Measurements from ENCODE around the gene ALPG. TPM values are rescaled to one million over a fixed set of nuclear protein-coding genes. Genes with fewer than 3 reads are reported as not detected.
"Not testable (repeated sequence)": the region's sequence is repeated elsewhere in the genome, so short reads cannot be mapped to it uniquely, and the experiment has no call there.

ALPG gene
- total RNA-seq, 1 experiment from 2014 or later = 0.10 TPM

- H3K9ac ChIP-seq (ENCODE audit: low read length); H3K27ac ChIP-seq (ENCODE audit: low read depth, low read length); ATAC-seq; H3K36me3 ChIP-seq (ENCODE audit: control insufficient read depth in 1 of 2, insufficient read depth in 2 of 2, low read length in 2 of 2); DNase-seq (ENCODE audit: low read depth, low spot score); H3K9me3 ChIP-seq (ENCODE audit: control insufficient read depth in 1 of 2, insufficient read depth in 1 of 2, low read depth in 1 of 2, low read length in 2 of 2); RAD21 ChIA-PET (ENCODE audit: low non-redundant PET in 1 of 2, low total read pairs in 2 of 2, uncharacterized antibody in 2 of 2, unreplicated experiment in 2 of 2); H3K4me2 ChIP-seq (ENCODE audit: low read length); H2AFZ ChIP-seq (ENCODE audit: low read depth, low read length, poor library complexity, severe bottlenecking); H3K4me3 ChIP-seq (replicated peaks in 1 of 2; ENCODE audit: low read depth in 1 of 2, low read length in 2 of 2); H3K9me2 ChIP-seq (ENCODE audit: insufficient read depth); CTCF ChIA-PET; H3K27me3 ChIP-seq (ENCODE audit: insufficient read depth, low read length); intact Hi-C loops (cut with micrococcal nuclease); BruUV-seq (replicated peaks); H4K20me1 ChIP-seq (ENCODE audit: insufficient read depth); H3K79me2 ChIP-seq (ENCODE audit: insufficient read depth, low read length); POLR2A ChIA-PET; H3K4me1 ChIP-seq (ENCODE audit: control insufficient read depth in 1 of 2, insufficient read depth in 2 of 2, low read length in 2 of 2): not testable (repeated sequence)
Observed at GRCh38 chr2:232408269-232408668, 1.6 kb downstream of the ALPG start.

GRCh38 chr2:232409617-232410016, 3.0 kb downstream of the ALPG start:
- CTCF ChIA-PET; intact Hi-C loops (cut with micrococcal nuclease); POLR2A ChIA-PET: not testable (repeated sequence)

DNA sequence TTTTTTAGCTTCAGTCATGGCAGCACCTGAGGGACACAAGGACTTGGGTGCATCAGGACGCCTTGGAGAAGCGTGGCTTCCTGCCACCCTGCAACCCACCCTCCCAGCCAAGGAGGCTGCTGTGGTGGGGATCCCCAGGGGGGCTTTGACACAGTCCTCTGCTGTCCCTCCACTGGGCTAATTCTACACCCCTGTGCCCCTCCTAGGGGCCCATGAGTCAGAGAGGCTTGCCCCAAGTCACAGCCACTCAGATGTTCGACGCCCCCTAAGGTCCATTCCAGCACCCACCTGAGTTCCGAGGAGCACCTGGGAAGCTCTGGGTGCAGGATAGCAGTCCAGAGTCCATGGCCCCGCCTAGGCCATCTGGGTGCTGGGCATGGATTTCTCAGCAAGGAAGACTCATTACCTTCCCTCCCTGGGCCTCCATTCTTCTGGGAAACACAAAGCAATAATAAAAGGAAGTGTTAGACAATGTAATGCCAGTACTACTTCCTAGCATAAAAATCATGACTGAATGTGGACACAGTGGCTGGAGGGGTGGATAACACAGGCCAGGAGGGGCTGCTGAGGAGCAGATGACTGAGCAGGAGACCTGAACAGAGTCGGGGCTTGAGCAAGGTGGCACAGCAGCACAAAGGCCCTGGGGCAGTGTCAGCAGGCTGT, 3.7 kb downstream of the ALPG start:
- Histone ChIP-seq H3K9me3 (ENCODE audit: control insufficient read depth in 1 of 2, insufficient read depth in 1 of 2, low read depth in 1 of 2, low read length in 2 of 2) (no peaks in the 10 kb centered on the region), H3K36me3 (ENCODE audit: control insufficient read depth in 1 of 2, insufficient read depth in 2 of 2, low read length in 2 of 2) (no peaks in the 10 kb centered on the region), H3K79me2 (ENCODE audit: insufficient read depth, low read length) (no peaks in the 10 kb centered on the region), H3K9ac (ENCODE audit: low read length) (no peak overlapping the region), H3K4me1 (ENCODE audit: control insufficient read depth in 1 of 2, insufficient read depth in 2 of 2, low read length in 2 of 2) (peaks cover 0 to 2% of the 10 kb centered on the region in 2 experiments; a peak in 1 of 4 replicates), H4K20me1 (ENCODE audit: insufficient read depth) (no peaks in the 10 kb centered on the region), H3K27ac (ENCODE audit: low read depth, low read length) (no peak overlapping the region), H3K4me3 (replicated peaks in 1 of 2; ENCODE audit: low read depth in 1 of 2, low read length in 2 of 2) (no peak overlapping the region), H3K27me3 (ENCODE audit: insufficient read depth, low read length) (no peaks in the 10 kb centered on the region), H3K9me2 (ENCODE audit: insufficient read depth) (no peaks in the 10 kb centered on the region), H2AFZ (ENCODE audit: low read depth, low read length, poor library complexity, severe bottlenecking) (no peak overlapping the region), H3K4me2 (ENCODE audit: low read length) (no peak overlapping the region)
- intact Hi-C loops (cut with micrococcal nuclease) = no loop called here
- no peak for ATAC-seq
- TF ChIP-seq EGR1 (IDR thresholded peaks at IDR 0.05; ENCODE audit: low read depth) (no peak), SRF (IDR thresholded peaks at IDR 0.05; ENCODE audit: low read depth) (no peak), ZFX (IDR thresholded peaks at IDR 0.05) (no peak), EZH2 (IDR thresholded peaks at IDR 0.05) (no peak), SIN3A (IDR thresholded peaks at IDR 0.05; ENCODE audit: low read depth) (no peak), ELF1 (IDR thresholded peaks at IDR 0.05; ENCODE audit: borderline replicate concordance, low read depth) (no peak), JUND (IDR thresholded peaks at IDR 0.05) (no peak), EZH2phosphoT487 (IDR thresholded peaks at IDR 0.05; ENCODE audit: borderline replicate concordance) (no peak), MAX (IDR thresholded peaks at IDR 0.05) (no peak), CEBPB (IDR thresholded peaks at IDR 0.05; ENCODE audit: low read depth) (no peak)
- TF ChIP-seq, protein P1, sequence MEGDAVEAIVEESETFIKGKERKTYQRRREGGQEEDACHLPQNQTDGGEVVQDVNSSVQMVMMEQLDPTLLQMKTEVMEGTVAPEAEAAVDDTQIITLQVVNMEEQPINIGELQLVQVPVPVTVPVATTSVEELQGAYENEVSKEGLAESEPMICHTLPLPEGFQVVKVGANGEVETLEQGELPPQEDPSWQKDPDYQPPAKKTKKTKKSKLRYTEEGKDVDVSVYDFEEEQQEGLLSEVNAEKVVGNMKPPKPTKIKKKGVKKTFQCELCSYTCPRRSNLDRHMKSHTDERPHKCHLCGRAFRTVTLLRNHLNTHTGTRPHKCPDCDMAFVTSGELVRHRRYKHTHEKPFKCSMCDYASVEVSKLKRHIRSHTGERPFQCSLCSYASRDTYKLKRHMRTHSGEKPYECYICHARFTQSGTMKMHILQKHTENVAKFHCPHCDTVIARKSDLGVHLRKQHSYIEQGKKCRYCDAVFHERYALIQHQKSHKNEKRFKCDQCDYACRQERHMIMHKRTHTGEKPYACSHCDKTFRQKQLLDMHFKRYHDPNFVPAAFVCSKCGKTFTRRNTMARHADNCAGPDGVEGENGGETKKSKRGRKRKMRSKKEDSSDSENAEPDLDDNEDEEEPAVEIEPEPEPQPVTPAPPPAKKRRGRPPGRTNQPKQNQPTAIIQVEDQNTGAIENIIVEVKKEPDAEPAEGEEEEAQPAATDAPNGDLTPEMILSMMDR (IDR thresholded peaks at IDR 0.05 in 2 of 3, conservative IDR thresholded peaks at IDR 0.05 in 1 of 3; ENCODE audit: borderline replicate concordance in 1 of 3, insufficient read depth in 1 of 3, low read depth in 2 of 3, low read length in 2 of 3) = no peak
- TF ChIP-seq, protein P2, sequence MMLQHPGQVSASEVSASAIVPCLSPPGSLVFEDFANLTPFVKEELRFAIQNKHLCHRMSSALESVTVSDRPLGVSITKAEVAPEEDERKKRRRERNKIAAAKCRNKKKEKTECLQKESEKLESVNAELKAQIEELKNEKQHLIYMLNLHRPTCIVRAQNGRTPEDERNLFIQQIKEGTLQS (IDR thresholded peaks at IDR 0.05) = no peak
- BruUV-seq (replicated peaks) = no TSS peak
- ChIA-PET RAD21 (ENCODE audit: low non-redundant PET in 1 of 2, low total read pairs in 2 of 2, uncharacterized antibody in 2 of 2, unreplicated experiment in 2 of 2) (no interaction called here), CTCF (no interaction called here), POLR2A (no interaction called here)
- no peak for DNase-seq (ENCODE audit: low read depth, low spot score)

More at GRCh38 chr2:232409617-232410016, 3.0 kb downstream of the ALPG start:
- H3K4me3 ChIP-seq (replicated peaks in 1 of 2; ENCODE audit: low read depth in 1 of 2, low read length in 2 of 2); H3K9ac ChIP-seq (ENCODE audit: low read length); H3K27me3 ChIP-seq (ENCODE audit: insufficient read depth, low read length); H3K4me2 ChIP-seq (ENCODE audit: low read length); ATAC-seq; H4K20me1 ChIP-seq (ENCODE audit: insufficient read depth); H3K27ac ChIP-seq (ENCODE audit: low read depth, low read length); H3K36me3 ChIP-seq (ENCODE audit: control insufficient read depth in 1 of 2, insufficient read depth in 2 of 2, low read length in 2 of 2); H3K9me3 ChIP-seq (ENCODE audit: control insufficient read depth in 1 of 2, insufficient read depth in 1 of 2, low read depth in 1 of 2, low read length in 2 of 2); BruUV-seq (replicated peaks); H3K9me2 ChIP-seq (ENCODE audit: insufficient read depth); DNase-seq (ENCODE audit: low read depth, low spot score); RAD21 ChIA-PET (ENCODE audit: low non-redundant PET in 1 of 2, low total read pairs in 2 of 2, uncharacterized antibody in 2 of 2, unreplicated experiment in 2 of 2); H3K79me2 ChIP-seq (ENCODE audit: insufficient read depth, low read length); H2AFZ ChIP-seq (ENCODE audit: low read depth, low read length, poor library complexity, severe bottlenecking); H3K4me1 ChIP-seq (ENCODE audit: control insufficient read depth in 1 of 2, insufficient read depth in 2 of 2, low read length in 2 of 2): not testable (repeated sequence)

Data from HCT116 (cell line).